CD4-positive, alpha-beta T cell treated with Interleukin-12 subunit alpha and Interleukin-12 subunit beta, for 1 hour (primary cell): Measurements from ENCODE around the gene VEGFC.

Experiments
- DNase-seq: peaks from one replicate; pipeline ENCODE4 v3.0.0-alpha.2; 2020

The VEGFC gene

DNA sequence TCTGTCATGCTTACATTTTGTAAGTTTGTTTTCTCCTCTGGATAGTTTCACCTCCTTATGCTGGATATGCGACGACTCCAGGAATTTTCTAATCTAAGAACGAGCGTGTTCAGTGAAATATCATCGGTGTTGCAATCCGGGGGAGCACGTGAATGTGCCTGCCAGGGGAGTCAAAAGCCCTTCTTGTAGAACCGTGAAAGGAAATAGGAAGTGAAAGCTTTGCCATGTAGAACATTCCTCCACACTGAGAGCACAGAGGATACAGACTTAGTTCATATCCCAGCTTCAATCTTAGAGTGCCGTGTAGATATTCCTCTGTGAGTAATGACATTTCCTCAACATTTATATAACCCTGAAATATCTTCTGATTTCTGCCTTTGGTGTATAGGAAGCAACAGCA is 121.2 kb downstream of the VEGFC start:
- no peak for DNase-seq

DNA sequence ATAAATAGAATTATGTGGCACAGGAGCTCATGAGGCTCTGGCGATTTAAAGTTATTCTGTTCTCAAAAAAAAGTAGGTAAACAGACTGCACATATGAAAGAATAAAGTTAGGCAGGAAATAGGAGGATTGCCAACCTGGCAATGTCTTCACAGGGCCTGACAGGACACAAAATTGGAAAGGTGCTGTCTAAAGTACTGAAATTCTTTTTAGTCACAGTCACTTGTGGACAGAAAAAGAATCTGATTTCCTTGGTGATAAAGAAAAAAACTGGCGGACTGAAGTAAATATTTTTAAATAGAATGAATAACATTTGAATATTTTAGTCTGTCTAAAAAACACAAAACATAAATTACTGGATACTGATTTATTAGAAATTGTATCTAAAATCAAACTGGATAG is 124.4 kb downstream of the VEGFC start:
- no peak for DNase-seq

DNA sequence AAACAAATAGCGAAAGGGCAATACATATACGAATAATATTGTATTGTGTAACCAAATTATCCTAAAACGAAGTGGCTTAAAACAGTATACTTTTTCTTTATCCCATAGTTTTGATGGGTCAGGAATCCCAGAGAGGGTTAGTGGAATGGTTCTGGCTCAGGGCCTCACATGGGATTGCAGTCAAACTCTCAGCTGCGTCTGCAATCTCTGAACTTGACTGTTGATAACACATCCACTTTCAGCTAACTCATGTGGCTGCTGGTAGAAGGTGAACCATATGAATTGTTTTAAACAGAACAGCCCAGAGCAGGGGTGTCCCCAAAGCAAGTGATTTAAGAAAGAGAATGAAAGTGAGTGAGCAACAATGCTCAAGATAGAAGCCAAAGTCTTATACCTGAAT is 127.8 kb downstream of the VEGFC start:
- DNase-seq: no peak

DNA sequence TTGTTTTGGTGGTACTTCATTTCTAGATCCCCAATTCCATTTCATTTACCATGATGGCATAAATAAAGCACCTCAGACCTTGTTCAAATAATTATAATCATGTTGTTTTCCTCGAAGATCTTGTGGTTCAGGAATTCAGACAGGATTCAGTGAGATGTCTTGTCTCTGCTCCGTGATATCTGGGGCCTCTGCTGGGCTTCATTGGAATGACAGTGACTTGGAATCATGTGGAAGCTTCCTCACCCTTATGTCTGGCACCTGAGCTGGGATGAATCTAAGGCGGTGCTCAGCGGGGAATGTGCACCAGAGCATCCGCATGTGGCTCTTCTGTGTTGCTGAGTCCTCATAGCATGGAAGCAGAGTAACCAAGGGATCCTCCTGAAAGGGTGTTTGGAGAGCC is 132.2 kb downstream of the VEGFC start:
- no peak for DNase-seq

DNA sequence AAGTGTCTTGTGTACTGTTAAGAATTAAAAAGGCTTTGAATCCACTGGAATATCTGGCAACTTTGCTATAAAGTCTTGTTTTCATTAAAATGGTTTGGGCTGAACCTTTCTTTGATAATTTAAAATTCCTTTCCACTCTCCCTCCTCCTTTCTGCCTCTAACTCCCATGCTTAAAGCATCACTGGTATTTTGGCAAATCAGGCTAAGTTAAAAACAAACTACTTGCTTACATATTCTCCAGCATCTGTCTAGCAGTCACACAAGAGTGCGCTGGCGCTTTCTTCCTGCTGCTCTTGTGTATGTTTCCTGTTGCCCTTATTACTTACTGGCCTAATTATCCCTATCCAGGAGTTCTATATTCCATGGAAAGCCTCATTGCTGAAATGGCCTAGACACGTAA is 136.6 kb downstream of the VEGFC start:
- DNase-seq: no peak

DNA sequence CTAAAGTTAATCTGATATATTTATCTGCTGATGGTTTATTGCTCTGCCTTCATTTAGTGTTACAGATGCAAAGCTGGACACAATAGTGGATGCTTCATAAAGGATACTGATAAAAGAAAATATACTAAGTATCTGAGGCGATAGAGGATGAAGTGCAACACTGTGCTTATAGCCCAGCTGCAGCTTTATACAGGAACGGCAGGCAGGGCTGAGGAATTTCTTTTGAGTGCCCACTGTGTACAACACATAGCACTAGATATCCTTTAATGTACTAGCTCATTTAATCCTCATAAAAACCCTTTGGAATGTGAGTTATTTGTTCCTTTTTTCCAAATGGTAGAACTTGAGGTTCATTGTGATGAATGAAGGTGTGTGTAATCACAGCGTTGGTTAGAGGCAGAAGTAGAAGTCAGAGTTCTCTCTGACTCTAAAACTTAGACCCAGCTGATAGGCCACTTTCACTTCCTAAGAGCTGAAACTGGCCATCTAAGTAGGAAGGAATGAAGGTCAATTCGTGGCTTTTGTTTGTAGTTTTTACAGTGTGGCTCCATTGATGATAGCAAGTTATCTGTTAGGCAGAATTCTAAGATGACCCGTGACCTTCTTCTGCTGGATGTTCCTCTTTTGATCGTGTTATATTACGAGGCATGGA is 138.0 kb downstream of the VEGFC start:
- no peak for DNase-seq

DNA sequence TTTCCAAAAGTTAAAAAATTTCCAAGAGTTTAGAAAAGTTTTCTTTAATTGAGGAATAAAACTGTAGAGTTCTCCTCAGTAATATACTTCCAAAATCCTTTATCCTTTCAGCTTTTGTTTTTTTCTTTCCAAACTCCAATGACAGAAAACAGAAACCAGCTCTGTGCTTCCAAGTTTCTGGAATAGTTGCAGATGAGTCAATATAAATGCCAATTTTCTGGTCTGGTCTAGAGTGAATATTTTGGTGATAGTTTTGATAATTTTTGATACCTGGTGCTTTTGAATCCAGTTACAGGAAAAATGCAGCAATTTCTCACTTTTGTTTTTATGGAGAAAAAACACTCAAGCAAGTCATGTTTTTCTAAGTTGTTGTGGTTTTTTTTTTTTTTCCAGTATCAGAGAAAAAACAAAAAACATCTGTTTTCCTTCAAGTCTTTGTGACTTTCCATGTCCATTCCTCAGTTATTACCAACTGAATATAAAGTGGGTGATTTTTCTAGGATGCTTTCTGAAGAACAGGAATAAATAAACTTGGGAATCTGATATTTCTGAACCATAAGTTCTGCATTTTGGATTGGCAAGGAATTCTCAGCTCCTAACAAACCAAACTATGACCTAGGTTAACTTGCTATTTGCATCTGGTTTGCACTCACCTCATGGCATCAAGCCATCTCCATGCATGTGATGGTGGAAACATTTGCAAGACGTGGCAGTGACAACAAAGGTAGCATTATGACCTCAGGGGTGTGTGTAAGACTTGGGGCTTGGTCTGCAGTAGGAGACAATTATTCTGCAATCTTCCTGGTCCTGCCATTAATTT is 139.1 kb downstream of the VEGFC start:
- no peak for DNase-seq

DNA sequence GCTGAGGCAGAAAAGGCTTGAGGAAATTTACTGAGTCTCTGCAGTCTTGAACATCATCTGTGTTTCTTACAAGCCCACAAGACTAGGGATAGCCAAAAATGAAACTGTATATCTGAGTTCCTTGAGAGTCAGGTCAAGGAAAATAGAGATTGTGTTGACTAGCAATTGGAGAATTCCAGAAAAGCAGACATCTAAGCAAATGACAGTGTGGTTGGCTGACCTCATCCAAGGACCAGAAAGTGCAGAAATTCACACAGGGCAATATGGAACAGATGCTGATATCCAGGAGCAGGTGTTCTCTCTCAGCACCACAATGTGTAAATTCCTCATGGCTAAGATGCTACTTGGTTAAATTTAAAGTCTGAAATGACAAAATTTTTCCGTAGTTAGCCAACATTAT is 146.4 kb downstream of the VEGFC start:
- no peak for DNase-seq

DNA sequence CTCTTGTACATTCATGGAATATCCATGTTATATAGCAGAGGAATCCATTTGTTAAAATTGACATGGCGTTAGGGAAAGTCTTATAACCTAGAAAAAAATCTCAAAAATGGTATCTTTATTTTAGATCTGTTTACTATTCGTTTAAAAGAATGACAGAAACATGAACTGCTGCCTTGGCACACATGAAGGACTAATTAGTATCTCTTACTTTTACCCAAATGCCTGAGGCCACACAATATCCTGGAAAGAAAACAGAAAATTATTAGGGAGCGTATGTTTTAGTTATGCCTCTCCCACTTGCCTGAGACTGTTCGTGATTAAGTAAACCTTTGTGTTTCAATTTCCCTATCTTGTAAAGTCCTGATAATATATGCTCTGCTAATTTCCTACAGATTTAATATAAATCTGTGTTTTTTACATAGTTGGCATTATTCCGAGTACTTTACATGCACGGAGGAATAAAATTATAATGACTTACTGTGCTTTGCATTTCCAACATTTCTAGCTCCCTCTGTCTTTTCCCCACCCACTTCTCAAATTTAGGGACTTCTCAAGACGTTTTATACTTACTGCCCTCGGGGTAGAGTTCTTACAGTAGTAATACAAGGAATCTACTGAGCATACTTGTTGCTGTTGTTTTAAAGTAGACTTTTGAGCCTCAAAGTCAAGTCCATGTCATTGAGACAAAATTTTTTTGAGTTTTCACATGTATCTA is 147.3 kb downstream of the VEGFC start:
- DNase-seq: no peak

DNA sequence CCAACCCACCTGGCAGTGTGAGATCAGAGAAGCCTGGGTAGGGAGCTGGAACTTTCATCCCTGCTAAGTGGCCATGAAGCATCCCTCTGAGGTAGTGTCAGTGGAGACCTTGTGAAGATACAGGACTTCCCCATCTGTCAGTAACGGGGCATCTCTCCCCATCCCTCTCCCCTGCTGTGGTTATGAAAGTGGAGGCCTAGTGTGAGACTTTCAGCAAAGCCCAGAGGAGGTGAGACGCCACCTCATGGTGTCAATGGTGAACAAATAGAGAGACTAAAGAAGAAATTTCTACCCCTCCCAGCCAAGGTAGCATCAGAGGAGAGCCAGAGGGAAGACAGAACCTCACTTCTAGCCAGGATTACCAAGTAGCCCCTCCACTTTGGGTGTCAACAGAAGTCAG is 150.2 kb downstream of the VEGFC start:
- no peak for DNase-seq

DNA sequence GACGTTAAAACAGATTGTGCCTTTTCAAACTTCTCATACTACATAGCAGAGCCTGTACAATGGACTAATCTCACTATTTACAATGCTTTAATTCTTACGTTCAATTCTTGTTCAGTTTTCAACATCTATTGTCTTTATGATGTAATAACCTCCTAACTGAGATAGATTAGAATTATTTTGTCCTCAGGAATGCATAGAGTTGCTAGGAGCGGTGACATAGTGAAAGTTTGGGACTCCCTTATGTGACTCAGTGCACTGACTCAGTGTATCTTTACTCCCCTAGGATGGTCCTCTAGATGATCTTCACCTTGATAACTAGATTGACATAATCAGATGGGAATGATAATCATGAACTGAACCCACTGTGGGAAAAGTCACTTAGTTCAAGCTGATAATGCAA is 151.5 kb downstream of the VEGFC start:
- no peak for DNase-seq

DNA sequence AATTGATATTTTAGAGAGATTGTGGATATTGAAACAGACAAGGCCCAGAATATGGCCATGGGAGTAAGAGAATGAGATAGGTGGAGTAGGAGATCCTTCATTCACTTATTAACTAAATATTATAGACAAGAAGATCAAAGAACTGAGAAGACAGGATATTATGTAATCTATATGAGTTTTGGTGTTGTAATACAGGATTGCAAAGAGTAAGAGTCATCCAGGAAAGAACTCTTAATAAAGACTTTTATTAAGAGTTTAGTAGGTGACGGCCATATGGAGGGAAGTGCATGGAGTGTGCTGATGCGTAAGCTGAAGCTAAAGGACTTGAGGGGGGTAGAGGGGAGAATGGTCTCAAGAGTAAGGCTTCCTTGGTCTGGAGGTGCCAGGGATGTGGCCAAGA is 153.7 kb downstream of the VEGFC start:
- no peak for DNase-seq

DNA sequence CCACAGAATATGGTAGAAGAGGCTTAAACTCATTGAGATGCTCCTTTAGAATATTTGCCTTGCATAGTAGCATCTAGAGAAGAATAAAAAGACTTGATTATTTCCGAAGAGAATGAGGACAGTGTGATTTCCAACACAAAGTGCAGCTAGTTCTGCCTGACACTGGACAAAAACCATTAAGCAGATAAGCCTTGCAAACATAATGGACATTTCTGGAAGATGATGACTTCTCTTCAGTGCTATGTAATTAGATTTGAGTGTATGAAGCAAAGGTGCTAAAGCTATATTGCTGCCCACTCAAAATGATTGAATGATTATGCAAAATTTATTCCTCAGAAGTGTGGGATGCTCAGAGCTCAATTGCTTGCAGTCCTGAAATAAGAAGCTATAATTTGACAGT is 156.4 kb downstream of the VEGFC start:
- no peak for DNase-seq

DNA sequence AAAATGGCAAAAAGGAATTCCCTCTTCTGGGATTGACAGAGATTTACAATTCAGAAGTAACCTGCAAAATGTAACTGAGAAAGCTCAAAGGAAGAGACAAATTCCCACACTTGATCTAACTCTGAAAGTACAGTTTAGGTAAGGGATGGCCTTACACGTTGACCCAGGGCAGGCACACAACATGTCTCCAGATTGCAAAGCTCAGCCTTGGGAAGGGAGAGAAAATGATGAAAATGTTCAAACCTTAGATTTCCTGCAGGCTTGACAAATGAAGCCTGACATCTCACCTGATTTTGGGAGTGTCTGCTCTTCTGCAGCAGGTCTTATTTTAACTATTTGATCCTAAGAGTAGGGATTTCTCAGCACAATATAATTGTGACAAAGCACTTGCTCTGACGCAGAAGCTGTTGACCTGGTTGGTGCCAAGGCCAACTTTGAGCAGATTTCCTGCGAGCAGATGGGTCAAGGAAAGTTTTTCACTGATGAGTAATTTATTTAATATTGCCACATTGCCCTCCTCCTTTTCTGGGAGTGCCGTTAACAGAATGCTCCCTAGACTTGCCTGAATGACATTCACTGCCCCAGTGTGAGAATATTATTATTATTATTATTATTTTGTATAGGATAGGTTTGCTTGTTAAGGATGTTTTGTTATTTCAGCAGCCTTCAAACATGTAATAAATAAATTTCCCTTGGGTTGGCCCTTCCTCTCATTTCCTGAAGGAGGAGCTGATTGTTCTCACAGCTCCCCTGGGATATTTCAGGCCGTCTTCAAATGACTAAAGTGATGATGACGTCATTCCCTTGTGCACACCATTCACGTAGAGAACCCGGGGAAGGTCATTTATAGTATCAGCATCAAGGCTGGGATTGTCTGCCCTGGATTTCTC is 157.1 kb downstream of the VEGFC start:
- no peak for DNase-seq
